Activated CD4-positive, alpha-beta T cell treated with anti-CD3 and anti-CD28 coated beads, Interleukin-10, Interleukin-2, amounts not matched to agents 100 ng/mL and 50 ng/mL, durations not matched to agents 16 hours and 8 hours (primary cell): ENCODE measurements around the gene RB1.

ENCODE experiments used
- DNase-seq: peaks from one replicate; pipeline ENCODE4 v3.0.0-alpha.2; 2020

Gene RB1

DNA sequence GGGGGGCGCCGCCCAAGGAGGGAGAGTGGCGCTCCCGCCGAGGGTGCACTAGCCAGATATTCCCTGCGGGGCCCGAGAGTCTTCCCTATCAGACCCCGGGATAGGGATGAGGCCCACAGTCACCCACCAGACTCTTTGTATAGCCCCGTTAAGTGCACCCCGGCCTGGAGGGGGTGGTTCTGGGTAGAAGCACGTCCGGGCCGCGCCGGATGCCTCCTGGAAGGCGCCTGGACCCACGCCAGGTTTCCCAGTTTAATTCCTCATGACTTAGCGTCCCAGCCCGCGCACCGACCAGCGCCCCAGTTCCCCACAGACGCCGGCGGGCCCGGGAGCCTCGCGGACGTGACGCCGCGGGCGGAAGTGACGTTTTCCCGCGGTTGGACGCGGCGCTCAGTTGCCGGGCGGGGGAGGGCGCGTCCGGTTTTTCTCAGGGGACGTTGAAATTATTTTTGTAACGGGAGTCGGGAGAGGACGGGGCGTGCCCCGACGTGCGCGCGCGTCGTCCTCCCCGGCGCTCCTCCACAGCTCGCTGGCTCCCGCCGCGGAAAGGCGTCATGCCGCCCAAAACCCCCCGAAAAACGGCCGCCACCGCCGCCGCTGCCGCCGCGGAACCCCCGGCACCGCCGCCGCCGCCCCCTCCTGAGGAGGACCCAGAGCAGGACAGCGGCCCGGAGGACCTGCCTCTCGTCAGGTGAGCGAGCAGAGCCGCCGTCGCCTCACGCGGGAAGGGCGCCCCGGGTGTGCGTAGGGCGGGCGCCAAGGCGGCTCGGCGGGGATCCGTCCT lies at the start of gene RB1:
Gene RB1 (plus strand): TSS at position 393 of the 784 bp plus-strand sequence. CDS start 162 bp downstream, at position 555.
- DNase-seq: peak; percentile 93

DNA sequence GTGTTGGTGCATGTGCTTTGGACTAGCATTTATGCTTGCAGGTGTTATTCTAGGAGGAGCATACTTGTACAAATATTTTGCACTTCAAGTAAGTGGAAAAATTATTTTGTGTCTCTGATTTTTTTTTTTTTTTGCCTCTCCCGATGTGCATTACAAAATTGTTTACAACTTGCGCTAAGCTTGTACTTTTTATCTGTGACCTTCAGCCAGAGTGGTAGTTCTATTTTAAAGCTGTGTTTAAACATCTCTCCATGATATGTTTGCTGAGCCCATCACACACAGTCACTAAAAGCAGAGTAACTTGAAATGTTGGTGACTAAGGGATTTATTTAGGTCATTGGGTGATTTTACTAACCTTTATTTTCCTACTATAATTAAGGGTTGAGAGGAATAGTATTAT lies 49.7 kb upstream of the RB1 start:
- DNase-seq: no peak

DNA sequence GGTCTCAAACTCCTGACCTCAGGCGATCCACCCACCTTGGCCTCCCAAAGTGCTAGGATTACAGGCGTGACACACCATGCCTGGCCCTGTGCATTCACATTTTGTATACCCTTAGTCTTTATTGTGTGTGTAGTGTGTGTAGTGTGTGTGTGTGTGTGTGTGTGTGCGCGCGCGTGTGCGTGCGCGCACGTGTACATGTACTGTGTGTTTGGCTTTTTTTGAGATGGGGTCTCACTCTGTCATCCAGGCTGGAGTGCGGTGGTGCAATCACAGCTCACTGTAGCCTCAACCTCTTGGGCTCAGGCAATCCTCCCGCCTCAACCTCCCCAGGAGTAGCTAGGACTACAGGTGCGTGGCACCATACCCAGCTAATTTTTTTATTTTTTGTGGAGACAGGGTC lies 48.5 kb upstream of the RB1 start:
- DNase-seq: no peak

DNA sequence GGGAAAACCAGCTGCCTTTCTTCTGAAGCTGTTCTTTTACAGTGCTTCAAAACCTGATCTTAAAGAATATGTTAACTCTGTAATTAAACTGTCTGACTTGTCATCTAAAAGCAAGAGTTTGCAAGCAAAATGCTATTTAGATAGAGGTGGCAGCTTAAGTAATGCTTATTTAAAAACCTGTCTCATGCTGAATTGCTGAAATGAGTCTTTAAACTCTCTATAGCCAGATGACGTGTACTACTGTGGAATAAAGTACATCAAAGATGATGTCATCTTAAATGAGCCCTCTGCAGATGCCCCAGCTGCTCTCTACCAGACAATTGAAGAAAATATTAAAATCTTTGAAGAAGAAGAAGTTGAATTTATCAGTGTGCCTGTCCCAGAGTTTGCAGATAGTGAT lies 47.6 kb upstream of the RB1 start:
- no peak for DNase-seq

DNA sequence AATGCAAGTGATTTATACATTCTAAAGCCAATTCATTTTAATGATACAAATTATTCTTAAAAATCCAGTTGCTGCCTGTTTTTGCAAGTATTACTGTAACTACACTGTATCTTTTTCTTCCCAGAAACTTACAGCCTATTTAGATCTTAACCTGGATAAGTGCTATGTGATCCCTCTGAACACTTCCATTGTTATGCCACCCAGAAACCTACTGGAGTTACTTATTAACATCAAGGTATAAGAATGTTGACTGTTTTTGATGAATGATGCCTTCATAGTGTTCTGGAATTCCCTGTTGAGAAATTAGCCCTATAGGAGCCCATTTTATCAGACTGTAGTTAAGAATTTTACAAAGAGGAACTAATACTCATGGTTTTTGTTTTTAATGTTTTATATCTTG lies 45.5 kb upstream of the RB1 start:
- DNase-seq: no peak

DNA sequence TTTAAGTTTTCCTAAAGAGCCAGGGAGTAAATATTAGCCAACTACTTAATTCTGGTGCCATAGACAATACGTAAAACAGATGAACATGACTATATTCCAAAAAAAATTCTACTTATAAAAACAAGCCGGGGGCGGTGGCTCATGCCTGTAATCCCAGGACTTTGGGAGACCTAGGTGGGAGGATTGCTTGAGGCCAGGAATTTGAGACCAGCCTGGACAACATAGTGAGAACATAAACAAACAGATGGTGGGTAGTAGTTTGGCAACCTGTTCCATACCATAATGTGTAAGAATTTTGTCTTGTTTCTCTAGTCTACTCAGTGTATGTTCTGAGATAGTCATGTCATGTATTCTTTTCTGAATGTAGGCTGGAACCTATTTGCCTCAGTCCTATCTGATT lies 45.1 kb upstream of the RB1 start:
- no peak for DNase-seq

DNA sequence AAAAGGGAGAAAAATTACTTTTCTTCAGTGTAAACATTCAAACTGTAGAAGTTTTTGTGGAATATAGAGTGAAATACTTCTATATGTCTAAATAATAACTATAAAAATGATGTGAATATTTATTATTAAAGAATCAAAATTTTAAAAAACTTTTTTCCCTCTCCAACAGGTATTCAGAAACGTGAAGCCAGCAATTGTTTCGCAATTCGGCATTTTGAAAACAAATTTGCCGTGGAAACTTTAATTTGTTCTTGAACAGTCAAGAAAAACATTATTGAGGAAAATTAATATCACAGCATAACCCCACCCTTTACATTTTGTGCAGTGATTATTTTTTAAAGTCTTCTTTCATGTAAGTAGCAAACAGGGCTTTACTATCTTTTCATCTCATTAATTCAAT lies 42.6 kb upstream of the RB1 start:
- no peak for DNase-seq

DNA sequence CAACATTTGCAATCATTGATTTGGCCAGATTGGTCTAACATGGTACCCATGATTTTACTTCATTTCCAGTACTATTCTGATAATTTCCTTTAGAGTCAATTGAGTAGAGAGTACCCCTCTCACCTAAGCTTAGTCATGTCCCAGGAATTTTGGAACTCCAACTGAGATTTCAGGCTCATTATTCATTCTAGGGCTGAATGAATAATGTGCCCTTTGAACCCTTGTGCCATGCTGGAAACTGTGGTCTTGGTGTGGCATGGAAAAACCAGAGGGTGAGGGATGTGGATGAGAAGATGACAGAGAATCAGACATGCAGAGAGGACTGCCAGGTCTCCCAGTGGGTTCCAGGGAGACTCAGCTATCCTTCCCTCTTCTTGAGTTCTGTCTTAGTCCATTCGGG lies 40.4 kb upstream of the RB1 start:
- DNase-seq: no peak

DNA sequence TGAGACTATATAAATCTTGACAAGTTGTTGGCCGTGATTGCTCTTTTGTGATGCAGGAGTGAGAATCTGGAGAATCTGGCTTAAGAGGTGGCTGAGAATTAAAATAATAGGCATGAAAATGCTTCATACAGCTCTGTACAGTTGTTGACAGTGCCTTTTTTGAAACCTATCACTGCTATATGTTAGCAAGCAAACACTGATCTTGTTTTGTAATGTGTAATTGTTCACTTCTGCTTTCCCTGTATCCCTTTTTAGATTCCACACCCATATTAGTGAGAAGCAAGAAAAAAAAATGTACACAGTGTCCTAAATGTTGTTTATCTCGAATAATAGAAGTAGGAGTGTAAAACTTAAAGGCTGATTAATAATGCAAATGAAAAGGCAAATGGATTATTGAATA lies 39.5 kb upstream of the RB1 start:
- no peak for DNase-seq

DNA sequence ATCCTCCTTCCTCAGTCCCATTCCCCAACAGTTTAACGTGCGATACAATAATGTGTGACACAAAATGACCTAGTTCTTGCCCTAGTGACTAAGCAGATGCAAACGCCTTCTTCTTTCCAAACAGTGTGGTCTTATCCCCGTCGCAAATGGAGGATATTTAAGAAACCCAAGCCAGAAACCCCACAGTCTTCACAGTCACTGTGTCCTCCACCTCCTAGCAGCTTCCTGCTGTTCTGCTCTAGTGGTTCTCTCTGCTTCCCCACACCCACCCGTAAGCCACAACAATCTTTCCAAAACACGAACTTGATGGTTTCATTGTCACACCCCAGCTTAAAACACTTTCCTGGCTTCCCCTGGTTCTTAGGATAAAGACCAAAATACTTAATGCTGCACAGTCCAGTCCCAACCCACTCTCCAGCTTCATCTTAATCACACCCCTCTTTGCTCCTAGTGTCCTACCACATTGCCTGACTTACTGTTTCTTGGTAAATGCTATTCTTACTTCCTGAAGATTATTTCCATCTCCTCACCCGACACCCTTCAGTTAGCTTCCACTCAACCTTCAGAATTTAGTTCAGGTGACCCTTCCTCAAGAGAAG lies 38.2 kb upstream of the RB1 start:
- peak; percentile 7 for DNase-seq

DNA sequence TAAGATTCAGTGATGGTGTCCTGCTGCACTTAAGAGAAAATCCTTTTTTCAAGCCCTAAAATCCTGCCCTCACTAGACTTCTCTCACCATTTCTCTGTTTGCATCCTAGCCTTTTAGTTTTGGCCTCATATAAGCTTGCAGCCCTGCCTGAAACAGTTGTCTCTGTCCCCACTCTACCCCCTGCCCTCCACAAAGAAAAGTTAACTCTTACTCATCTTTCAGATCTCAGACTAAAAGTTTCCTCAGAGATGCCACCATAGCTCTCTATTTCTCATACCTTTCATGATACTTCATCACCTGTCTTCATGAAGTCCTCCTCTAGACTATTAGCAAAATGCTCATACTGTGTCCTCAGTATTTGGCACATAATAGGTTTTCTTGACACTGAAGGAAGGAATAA lies 37.4 kb upstream of the RB1 start:
- no peak for DNase-seq

DNA sequence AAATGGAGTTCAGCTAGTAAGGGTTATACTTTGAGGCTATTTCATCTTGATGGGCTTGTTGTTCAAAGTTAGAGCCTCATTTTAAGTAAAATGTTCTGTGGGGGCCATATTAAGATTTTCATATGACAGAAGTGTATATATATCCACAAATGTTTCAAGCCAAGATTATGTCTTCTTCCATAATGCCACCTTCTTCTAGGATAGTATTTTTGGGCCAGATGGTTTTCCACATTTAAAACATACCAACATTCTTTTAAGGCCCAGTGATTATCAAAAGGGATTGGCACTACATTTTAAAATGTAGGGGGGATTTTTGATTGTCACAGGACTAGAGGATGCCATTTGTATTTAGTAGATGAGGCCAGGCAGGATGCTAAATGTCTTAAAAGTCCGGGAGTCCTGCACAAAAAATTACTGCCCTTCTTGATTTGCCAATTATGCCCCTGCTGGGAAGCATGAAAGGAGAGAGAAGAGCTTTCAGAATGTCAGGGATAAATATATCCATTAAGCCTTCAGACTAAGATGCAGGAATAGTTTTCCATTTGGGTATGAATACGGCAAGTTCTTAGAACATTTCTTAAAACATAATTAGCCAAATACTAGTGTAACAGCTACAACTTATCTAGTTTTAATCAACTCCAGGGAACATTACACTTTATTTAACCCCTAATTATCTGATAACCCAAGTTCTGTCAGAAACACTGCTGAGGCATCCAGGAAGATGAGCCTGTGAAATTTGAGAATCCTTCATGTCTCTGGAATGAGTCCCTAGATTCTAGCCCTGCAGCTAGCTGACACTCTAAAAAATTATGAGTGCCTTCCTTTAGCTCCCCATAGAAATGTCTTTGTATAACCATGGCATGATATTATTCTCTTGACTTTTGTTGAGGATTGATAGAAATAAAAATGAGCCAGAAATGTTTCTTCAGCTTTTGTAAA lies 36.6 kb upstream of the RB1 start:
- no peak for DNase-seq

DNA sequence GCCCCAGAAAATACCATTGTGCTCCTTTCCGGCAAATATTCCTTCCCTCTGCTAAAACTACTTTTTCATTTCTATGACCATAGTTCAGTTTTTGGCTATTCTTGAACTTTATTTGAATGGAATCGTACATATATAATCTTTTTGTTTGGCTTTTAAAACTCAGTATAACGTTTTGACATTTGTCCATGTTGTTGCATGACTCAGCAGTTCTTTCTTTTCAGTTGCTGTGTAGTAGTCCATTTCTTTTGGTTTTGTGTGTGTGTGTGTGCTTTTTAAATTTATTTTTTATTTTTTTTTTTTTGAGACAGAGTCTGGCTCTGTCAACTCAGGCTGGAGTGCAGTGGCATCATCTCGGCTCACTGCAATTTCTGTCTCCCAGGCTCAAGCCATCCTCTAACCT lies 35.5 kb upstream of the RB1 start:
- DNase-seq: no peak

DNA sequence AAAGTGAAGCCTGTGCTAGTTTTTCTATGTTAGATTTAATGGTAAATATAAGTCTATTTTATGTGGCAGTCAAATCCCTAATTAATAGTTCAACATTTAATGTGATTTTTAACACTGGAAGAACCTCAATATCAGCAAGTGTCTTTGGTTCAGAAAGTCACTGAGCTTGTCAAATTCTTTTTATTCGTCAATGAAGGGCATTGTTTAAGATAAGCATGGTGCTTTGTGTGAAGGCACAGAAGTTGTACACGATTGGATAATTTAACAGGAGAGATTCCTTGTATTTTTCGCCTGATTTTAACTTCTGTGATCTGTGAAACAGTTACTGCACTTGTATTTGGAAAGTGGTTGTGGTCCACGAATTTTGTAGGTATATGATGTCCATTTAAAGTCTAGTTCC lies 30.2 kb upstream of the RB1 start:
- no peak for DNase-seq

DNA sequence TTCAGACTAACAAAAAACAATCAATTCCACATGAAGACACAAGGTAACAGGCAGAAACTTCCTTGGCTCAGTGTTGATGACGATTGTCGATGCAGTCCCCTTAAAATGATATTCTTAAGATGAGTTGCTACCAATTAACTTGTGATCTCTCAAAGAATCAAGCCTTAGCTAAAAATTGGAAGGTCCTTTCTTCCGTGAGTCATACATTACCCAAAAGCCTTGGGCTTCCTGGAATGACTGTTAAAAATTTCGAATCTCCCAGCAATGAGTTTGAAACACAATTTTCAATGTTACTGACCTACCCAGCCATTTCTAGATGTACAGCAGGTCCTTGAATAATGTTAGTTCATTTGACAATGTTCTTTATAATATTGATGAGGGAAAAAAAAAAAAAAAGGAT lies 28.0 kb upstream of the RB1 start:
- peak; percentile 20 for DNase-seq

DNA sequence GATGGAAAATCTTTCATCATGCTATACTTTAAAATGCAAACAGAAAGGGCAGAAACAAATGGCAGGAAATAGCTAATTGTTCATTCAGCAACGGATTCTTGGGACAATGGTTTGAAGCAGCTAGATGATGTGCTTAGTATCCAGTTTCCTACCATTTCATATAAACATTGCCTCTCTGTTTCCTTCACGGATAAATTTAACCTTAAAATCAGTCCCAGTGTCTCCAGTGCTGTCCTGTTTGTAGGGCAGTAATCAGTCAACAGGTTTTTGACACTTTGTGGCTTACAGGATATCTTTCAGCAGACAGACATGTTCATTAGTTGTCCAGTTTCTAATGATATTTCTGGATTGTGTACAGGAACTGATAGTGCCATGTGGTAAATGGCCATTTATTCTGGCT lies 24.7 kb upstream of the RB1 start:
- DNase-seq: no peak

DNA sequence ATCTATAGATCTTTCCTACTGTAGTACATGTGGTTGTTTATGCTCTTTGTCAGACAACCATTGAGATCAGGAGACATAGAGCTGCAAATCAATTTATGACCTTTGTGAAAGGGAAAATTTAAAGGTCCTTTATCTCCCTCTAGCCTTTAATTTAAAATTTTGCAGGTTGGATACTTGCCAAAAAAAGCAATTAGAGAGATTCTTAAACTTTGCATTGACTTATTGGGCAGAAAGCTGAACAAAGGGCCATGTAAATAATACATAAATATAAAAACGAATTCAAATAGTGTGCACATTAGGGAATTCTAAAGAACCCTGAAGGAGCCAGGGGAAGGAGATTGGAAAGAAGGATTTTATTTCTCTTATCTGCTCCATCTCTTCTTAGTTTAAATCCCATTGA lies 22.0 kb upstream of the RB1 start:
- DNase-seq: no peak

DNA sequence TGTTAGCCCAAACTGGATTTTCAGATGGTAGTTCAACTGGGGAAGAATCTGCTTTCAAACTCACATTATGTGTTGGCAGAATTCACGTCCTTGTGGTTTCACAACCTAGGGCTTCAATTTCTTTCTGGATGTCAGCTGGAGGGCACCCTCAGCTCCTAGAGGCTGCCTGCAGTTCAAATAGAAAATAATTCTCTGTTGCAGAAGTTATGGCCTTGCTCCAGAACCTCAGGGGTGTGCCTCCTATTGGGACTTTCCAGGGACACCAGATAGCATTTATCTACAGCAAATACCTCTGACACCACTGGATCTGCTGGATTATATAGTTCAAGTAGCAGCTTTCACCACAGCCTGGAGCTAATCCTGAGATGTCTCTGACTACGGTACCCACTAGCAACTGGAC lies 11.8 kb upstream of the RB1 start:
- no peak for DNase-seq

DNA sequence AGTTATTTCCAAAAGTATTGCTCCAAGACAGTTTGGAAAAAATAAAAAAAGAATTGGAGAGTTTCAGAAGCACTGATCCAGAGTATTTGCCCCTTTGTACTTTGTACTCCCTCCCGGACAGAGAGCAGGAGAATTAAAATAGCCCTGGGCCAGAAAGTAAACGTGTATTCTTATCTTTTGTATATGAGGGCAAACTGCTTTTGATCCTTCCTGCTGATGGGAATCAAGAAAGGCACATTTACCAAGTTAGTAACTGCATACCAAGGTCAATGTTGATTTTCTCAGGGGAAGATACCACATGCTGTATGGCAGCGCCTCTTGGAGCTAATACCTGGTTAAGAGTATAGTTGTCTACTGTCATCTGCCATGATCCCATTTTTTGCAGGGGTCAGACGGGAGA lies 10.9 kb upstream of the RB1 start:
- DNase-seq: no peak

DNA sequence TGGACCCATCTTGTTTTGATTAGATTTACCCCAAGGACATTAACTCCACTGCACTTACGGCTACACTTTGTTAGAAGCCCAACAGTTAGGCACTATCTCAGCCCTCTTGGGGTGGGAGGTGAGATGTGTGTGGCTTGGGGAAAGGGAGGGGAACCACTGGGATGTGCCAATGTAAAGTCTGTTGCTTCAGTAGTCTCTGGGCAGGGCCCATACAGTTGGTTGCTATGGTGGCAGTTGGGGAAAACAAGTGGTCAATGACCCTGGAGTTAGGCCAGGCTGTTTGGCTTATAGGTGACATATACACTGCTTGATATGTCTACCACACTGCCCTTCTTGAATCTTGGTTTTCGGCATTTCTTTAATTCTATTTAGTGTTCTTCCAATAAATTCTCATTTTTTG lies 8.9 kb upstream of the RB1 start:
- DNase-seq: no peak

DNA sequence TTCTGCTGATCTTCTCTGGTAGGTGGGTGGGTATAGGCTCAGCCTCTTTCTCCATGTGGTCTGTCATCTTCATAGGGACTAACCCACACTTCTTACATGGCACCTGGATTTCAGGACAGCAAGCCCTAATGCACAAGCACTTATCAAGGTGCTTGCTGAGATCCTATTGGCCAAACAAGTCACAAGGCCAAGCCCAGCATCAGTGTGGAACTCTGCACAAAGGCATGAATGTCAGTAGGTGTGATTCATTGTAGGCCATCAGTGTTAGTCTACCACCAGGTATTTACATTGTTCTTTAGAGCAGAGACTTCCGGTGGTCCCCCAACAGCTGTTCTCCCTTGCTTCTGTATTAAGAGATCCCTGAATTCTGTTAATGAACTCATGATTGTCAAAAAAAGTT lies 8.3 kb upstream of the RB1 start:
- no peak for DNase-seq

DNA sequence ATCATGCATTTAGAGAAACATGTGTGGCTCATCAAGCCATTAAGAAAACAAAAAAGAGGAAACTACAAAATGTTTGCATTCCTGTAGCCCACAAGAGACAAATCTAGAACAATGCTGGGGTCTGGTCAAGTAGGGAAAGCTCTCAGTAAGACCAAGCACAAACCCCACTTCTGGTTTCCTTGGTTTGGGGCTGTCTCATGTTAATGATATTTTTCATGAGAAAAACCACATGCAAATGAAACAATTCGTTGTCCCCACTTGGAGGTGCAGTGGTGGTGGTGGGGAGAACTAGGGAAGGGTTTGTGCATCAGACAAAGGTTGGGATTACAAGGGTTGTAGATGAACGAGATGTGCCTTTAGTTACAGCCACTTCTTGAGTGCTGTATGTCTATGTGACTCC lies 7.0 kb upstream of the RB1 start:
- no peak for DNase-seq

DNA sequence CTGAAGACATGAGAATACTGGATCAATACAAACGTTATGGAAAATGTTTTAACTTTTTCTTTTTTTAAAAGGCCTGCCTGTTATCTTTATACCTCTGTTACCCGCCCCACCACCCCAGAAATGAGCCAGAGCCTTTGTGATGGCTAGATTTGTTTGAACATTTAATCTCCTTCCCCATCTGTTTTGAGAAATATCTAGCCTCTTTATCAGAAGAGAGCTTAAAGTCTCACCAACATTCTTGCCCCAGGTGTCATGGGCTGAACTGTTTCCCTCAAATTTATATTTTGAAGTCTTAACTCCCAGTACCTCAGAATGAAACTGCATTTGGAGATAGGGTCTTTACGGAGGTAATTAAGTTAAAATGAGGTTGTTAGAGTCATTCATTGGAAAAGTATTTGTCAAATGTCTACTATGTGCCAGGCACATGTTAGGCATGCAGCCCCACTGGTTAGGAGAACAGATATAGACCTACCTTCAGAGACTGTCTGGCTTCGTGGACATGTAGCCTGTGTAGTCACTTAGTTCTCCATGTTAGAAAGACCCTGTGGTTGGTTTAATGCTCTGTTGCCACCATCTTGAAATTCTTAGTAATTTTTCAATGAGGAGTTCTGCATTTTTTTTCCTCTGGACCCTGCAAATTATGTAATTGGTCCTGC lies 6.3 kb upstream of the RB1 start:
- DNase-seq: no peak
